Left renal pelvis (tissue), 4 donors: ENCODE data around the gene RHOBTB3. TPM values are rescaled to one million over a fixed set of nuclear protein-coding genes. Genes with fewer than 3 reads are reported as not detected.
"Not testable (repeated sequence)": the region's sequence is repeated elsewhere in the genome, so short reads cannot be mapped to it uniquely, and the experiment has no call there.

Experiments
- DNase-seq, 4 donors: peaks; one replicate each; pipeline ENCODE4 v3.0.0-alpha.2; 2013; ENCODE audit warnings: low read depth in 4 of 4, low spot score in 3 of 4
- polyA plus RNA-seq, 4 donors: library from polyadenylated mRNA; unstranded; fragments of 120-200 nt; gene quantifications; one replicate each; pipeline ENCODE4 v1.2.1, GENCODE V29; 2013; ENCODE audit not compliant: insufficient read length in 4 of 4

RHOBTB3 gene
- polyA plus RNA-seq, 4 donors, result 62.0 to 88.7 (median 81.6) TPM

GRCh38 chr5:95816776-95817175, 85.6 kb downstream of the RHOBTB3 start:
- DNase-seq, result no peak

GRCh38 chr5:95817430-95817829, 86.3 kb downstream of the RHOBTB3 start:
- no peak for DNase-seq

- no peak for DNase-seq
Observed at GRCh38 chr5:95818181-95819147, 87.3 kb downstream of the RHOBTB3 start.

GRCh38 chr5:95821110-95822021, 90.2 kb downstream of the RHOBTB3 start:
- DNase-seq, result no peak

- no peak for DNase-seq
Observed at GRCh38 chr5:95822043-95822541, 91.0 kb downstream of the RHOBTB3 start.

- no peak for DNase-seq
Observed at GRCh38 chr5:95822542-95823181, 91.5 kb downstream of the RHOBTB3 start, which contains the start of gene GLRX. Gene GLRX, minus strand, starts transcription at chr5:95822726. Its CDS starts 64 bp downstream, at chr5:95822662.

- DNase-seq, result no peak
Observed at GRCh38 chr5:95823218-95823737, 92.1 kb downstream of the RHOBTB3 start.

GRCh38 chr5:95823738-95824609, 92.8 kb downstream of the RHOBTB3 start:
- DNase-seq, result no peak

- DNase-seq, result no peak
Observed at GRCh38 chr5:95824747-95825146, 93.6 kb downstream of the RHOBTB3 start.

GRCh38 chr5:95825495-95825894, 94.4 kb downstream of the RHOBTB3 start:
- no peak for DNase-seq

- no peak for DNase-seq
Observed at GRCh38 chr5:95826949-95827891, 96.1 kb downstream of the RHOBTB3 start.

GRCh38 chr5:95827892-95828246, 96.7 kb downstream of the RHOBTB3 start:
- no peak for DNase-seq

GRCh38 chr5:95830226-95830625, 99.1 kb downstream of the RHOBTB3 start:
- DNase-seq, result no peak

GRCh38 chr5:95832664-95833063, 101.5 kb downstream of the RHOBTB3 start:
- no peak for DNase-seq

GRCh38 chr5:95835682-95836385, 104.7 kb downstream of the RHOBTB3 start:
- DNase-seq, result no peak

- no peak for DNase-seq
Observed at GRCh38 chr5:95836544-95836943, 105.4 kb downstream of the RHOBTB3 start.

- DNase-seq, result not testable (repeated sequence)
Observed at GRCh38 chr5:95836971-95837370, 105.8 kb downstream of the RHOBTB3 start.

GRCh38 chr5:95837492-95837891, 106.4 kb downstream of the RHOBTB3 start:
- DNase-seq, result no peak
